ENCODE results near the gene CHAT.

- TF ChIP-seq CTCF (optimal IDR thresholded peaks at IDR 0.05 in 1 of 3, IDR thresholded peaks at IDR 0.05 in 1 of 3, conservative IDR thresholded peaks at IDR 0.05 in 1 of 3; ENCODE audit: extremely low read depth in 1 of 3, insufficient read depth in 2 of 3, low read length in 3 of 3) (no peak), EZH2 (IDR thresholded peaks at IDR 0.05; ENCODE audit: low read length) (no peak)
These were observed 5.8 kb downstream of the CHAT start for GRCh38 chr10:49619613-49620012.
